SK-N-SH (cell line): ENCODE results near the gene UNC5CL. TPM values are rescaled to one million over a fixed set of nuclear protein-coding genes. Genes with fewer than 3 reads are reported as not detected.

Experiments
- CTCF ChIA-PET: fragments of 300-600, 350-600 bp; formaldehyde crosslinking; extraction: SDS; loops from one replicate; lab custom pipeline; 2021; lab: Yijun Ruan, JAX
- POLR2A ChIA-PET: fragments of 350-600 bp; sonication (Branson Sonifier 250); formaldehyde crosslinking; extraction: SDS; loops from one replicate; lab custom pipeline; 2020; ENCODE audit warnings: antibody characterized with exemption, inconsistent platforms; lab: Yijun Ruan, JAX
- DNase-seq: peaks from one replicate; pipeline ENCODE4 v3.0.0; 2012
- H2AFZ ChIP-seq: fragments of 200-600 bp; sonication (generic); 2 replicates; pipeline ENCODE4 v1.8.1; 2016; ENCODE audit warnings: antibody characterized with exemption, mild to moderate bottlenecking, low read depth
- H3F3A ChIP-seq: fragments of 200-600 bp; sonication (generic); replicated peaks from 2 replicates; pipeline ENCODE3; 2016; ENCODE audit warnings: antibody characterized with exemption, mild to moderate bottlenecking; ENCODE audit not compliant: insufficient read depth
- H3K27ac ChIP-seq, 2 experiments: fragments of 200-500 bp in 1 of 2; fragments of 200-600 bp in 1 of 2; sonication (Bioruptor generic) in 1 of 2; sonication (generic), shearing (Covaris generic) in 1 of 2; 2 replicates each; pipeline versions ENCODE4 v1.5.1 to v1.6.1; 2014 to 2016; ENCODE audit warnings: low read depth in 2 of 2, inconsistent platforms in 1 of 2, low read length in 1 of 2, mild to moderate bottlenecking in 1 of 2, mixed read lengths in 1 of 2
- H3K27me3 ChIP-seq: fragments of 200-600 bp; sonication (generic), shearing (Covaris generic); 2 replicates; pipeline ENCODE4 v1.6.1; 2016; ENCODE audit warnings: mixed run types; ENCODE audit not compliant: insufficient read depth
- H3K36me3 ChIP-seq, 2 experiments: fragments of 200-500 bp in 1 of 2; fragments of 200-600 bp in 1 of 2; sonication (Bioruptor generic) in 1 of 2; sonication (generic) in 1 of 2; replicated peaks in 1 of 2; 2 replicates each; pipeline versions ENCODE3 to v1.5.1; 2014 to 2016; ENCODE audit warnings: low read length in 1 of 2, mild to moderate bottlenecking in 1 of 2; ENCODE audit not compliant: insufficient read depth in 2 of 2, control insufficient read depth in 1 of 2
- H3K4me1 ChIP-seq, 2 experiments: fragments of 200-500 bp in 1 of 2; fragments of 200-600 bp in 1 of 2; sonication (Bioruptor generic) in 1 of 2; sonication (generic), shearing (Covaris generic) in 1 of 2; 2 replicates each; pipeline versions ENCODE4 v1.5.1 to v1.6.1; 2014 to 2016; ENCODE audit warnings: low read depth in 1 of 2, low read length in 1 of 2, mixed run types in 1 of 2; ENCODE audit not compliant: insufficient read depth in 2 of 2, control insufficient read depth in 1 of 2
- H3K4me2 ChIP-seq: fragments of 200-600 bp; sonication (generic), shearing (Covaris generic); 2 replicates; pipeline ENCODE4 v1.6.1; 2017; ENCODE audit warnings: mixed run types
- H3K4me3 ChIP-seq, 2 experiments: fragments of 200-500 bp in 1 of 2; fragments of 200-600 bp in 1 of 2; sonication (Bioruptor generic) in 1 of 2; sonication (generic), shearing (Covaris generic) in 1 of 2; 2 replicates each; pipeline versions ENCODE4 v1.5.1 to v1.8.1; 2014 to 2016; ENCODE audit warnings: low read depth in 2 of 2, inconsistent platforms in 1 of 2, low read length in 1 of 2, mild to moderate bottlenecking in 1 of 2, mixed read lengths in 1 of 2, moderate library complexity in 1 of 2
- H3K79me2 ChIP-seq: fragments of 200-600 bp; sonication (generic); 2 replicates; pipeline ENCODE4 v1.8.1; 2017; ENCODE audit warnings: mild to moderate bottlenecking; ENCODE audit not compliant: insufficient read depth
- H3K9ac ChIP-seq: fragments of 200-600 bp; sonication (generic); 2 replicates; pipeline ENCODE4 v1.6.1; 2017; ENCODE audit warnings: mixed run types
- H3K9me2 ChIP-seq: fragments of 200-600 bp; sonication (generic); 2 replicates; pipeline ENCODE4 v1.6.1; 2017; ENCODE audit warnings: mixed run types
- H3K9me3 ChIP-seq: fragments of 200-600 bp; sonication (generic); 2 replicates; pipeline ENCODE4 v1.6.1; 2017; ENCODE audit warnings: mixed run types, mild to moderate bottlenecking, moderate library complexity
- H4K20me1 ChIP-seq: fragments of 200-600 bp; sonication (generic); 2 replicates; pipeline ENCODE4 v1.6.1; 2017; ENCODE audit warnings: mild to moderate bottlenecking, mixed run types; ENCODE audit not compliant: insufficient read depth
- CHD2 ChIP-seq: fragments of 150-350 bp; IDR thresholded peaks from 2 replicates; pipeline ENCODE4 v1.6.1; 2018; ENCODE audit warnings: low read length; ENCODE audit not compliant: partially characterized antibody
- ELF1 ChIP-seq: IDR thresholded peaks from 2 replicates; pipeline ENCODE4 v1.4.0; 2012
- EZH2phosphoT487 ChIP-seq: fragments of 200-600 bp; sonication (generic); IDR thresholded peaks from 2 replicates; pipeline ENCODE4 v1.6.1; 2017; ENCODE audit warnings: low read depth, mixed run types, mild to moderate bottlenecking, antibody characterized with exemption, moderate library complexity, borderline replicate concordance
- FOSL2 ChIP-seq: IDR thresholded peaks from 2 replicates; pipeline ENCODE4 v1.4.0; 2012; ENCODE audit warnings: low read depth, mild to moderate bottlenecking, moderate library complexity, borderline replicate concordance
- FOXJ3 ChIP-seq: sonication (generic); formaldehyde crosslinking; IDR thresholded peaks from 2 replicates; pipeline ENCODE4 v1.5.1; 2020; ENCODE audit warnings: mild to moderate bottlenecking, missing genetic modification reagents
- GABPA ChIP-seq: IDR thresholded peaks from 2 replicates; pipeline ENCODE4 v1.4.0; 2012; ENCODE audit warnings: low read depth, mild to moderate bottlenecking
- GATA2 ChIP-seq: sonication (generic); formaldehyde crosslinking; IDR thresholded peaks from 2 replicates; pipeline ENCODE4 v1.5.0; 2020; ENCODE audit warnings: mild to moderate bottlenecking, missing genetic modification reagents
- IRF3 ChIP-seq: fragments of 150-350 bp; IDR thresholded peaks from 2 replicates; pipeline ENCODE4 v1.6.1; 2016; ENCODE audit warnings: mild to moderate bottlenecking, low read depth, low read length
- JUND ChIP-seq: IDR thresholded peaks from 2 replicates; pipeline ENCODE4 v1.4.0; 2012
- NFIC ChIP-seq: IDR thresholded peaks from 2 replicates; pipeline ENCODE4 v1.4.0; 2012; ENCODE audit warnings: borderline replicate concordance
- NRF1 ChIP-seq: IDR thresholded peaks from 2 replicates; pipeline ENCODE4 v1.6.1; 2012; ENCODE audit warnings: low read depth, mild to moderate bottlenecking, low read length
- POLR2AphosphoS5 ChIP-seq: IDR thresholded peaks from 2 replicates; pipeline ENCODE4 v1.6.1; 2012; ENCODE audit warnings: low read depth, low read length
- RFX5 ChIP-seq: IDR thresholded peaks from 2 replicates; pipeline ENCODE4 v1.6.1; 2012; ENCODE audit warnings: mild to moderate bottlenecking, improper control_type of control experiment, low read length
- RXRA ChIP-seq: IDR thresholded peaks from 2 replicates; pipeline ENCODE4 v1.4.0; 2012; ENCODE audit warnings: low read depth, mild to moderate bottlenecking, borderline replicate concordance
- TEAD4 ChIP-seq: IDR thresholded peaks from 2 replicates; pipeline ENCODE4 v1.4.0; 2012; ENCODE audit warnings: mild to moderate bottlenecking, borderline replicate concordance; ENCODE audit not compliant: insufficient read depth
- USF2 ChIP-seq: fragments of 150-350 bp; IDR thresholded peaks from 2 replicates; pipeline ENCODE4 v1.6.1; 2017; ENCODE audit warnings: antibody characterized with exemption, low read length, low read depth, borderline replicate concordance
- YY1 ChIP-seq: IDR thresholded peaks from 2 replicates; pipeline ENCODE4 v1.4.0; 2012; ENCODE audit warnings: low read depth, mild to moderate bottlenecking
- WGBS: methylation state at CpG from one replicate; pipeline ENCODE4 v1.1.6; 2017; ENCODE audit warnings: low lambda C conversion rate; 5-methylcytosine and 5-hydroxymethylcytosine counted together
- polyA plus RNA-seq, 3 experiments: library from polyadenylated mRNA; depleted of rRNA; stranded (reverse); fragments of >200 nt; gene quantifications; 2 replicates each; pipeline ENCODE4 v1.2.3, GENCODE V29; 2012

The UNC5CL gene
- polyA plus RNA-seq, 1 of the 3 experiments (the other 2 are of a cell fraction), result 0.10 TPM

- H3K4me2 ChIP-seq, result no peak overlapping the region
- no peaks in the 10 kb centered on the region for H3K9me2 ChIP-seq
- H3K4me3 ChIP-seq, result no peak overlapping the region
- no peaks in the 10 kb centered on the region; a peak in 1 of 4 replicates for H3K4me1 ChIP-seq
- ChIA-PET POLR2A (no interaction called here), CTCF (no interaction called here)
- WGBS, result 68% methylated on average over 15 of the region's 15 CpGs
- H4K20me1 ChIP-seq, result no peaks in the 10 kb centered on the region
- TF ChIP-seq TEAD4 (no peak), IRF3 (no peak), RFX5 (no peak), POLR2AphosphoS5 (no peak), RXRA (no peak), EZH2phosphoT487 (no peak), NFIC (no peak), CHD2 (no peak), FOSL2 (no peak), FOXJ3 (CRISPR knock-in tag) (no peak), ELF1 (no peak), GABPA (no peak)
- TF ChIP-seq, all 33 proteins: peak for 0
- no peaks in the 10 kb centered on the region for H3F3A ChIP-seq
- H3K9ac ChIP-seq, result no peak overlapping the region
- no peaks in the 10 kb centered on the region for H3K9me3 ChIP-seq
- no peak overlapping the region for H3K27ac ChIP-seq
- no peaks in the 10 kb centered on the region; the same call in 1 of the 2 replicates for H3K27me3 ChIP-seq
- no peak overlapping the region for H2AFZ ChIP-seq
- H3K79me2 ChIP-seq, result no peaks in the 10 kb centered on the region
- no peak for DNase-seq
- no peaks in the 10 kb centered on the region for H3K36me3 ChIP-seq
These were observed 49.5 kb downstream of the UNC5CL start for GRCh38 chr6:40989204-40990169.

DNA sequence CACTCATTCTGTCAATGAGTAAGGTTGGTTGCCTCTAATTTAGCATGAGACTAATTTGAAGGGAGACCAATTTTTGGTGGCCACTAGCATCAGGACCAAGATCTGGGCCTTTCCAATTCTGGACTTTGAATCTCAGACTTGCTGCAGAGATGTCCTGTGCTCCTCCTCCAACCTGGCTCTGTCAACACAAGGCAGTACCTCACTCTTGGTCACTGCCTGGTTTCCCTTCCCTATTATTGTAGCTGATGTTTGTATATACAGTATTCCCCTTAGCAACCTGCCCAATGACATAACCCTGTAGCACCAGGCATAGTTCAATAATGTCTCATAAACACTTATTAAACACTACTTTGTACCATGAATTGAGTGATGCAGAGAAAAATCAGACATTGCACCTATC, 50.4 kb downstream of the UNC5CL start:
- no peak for DNase-seq
- ChIA-PET POLR2A (no interaction called here), CTCF (no interaction called here)
- H3K4me3 ChIP-seq, result no peak overlapping the region
- H3K79me2 ChIP-seq, result no peaks in the 10 kb centered on the region
- H3K9me2 ChIP-seq, result no peaks in the 10 kb centered on the region
- no peaks in the 10 kb centered on the region for H3F3A ChIP-seq
- no peaks in the 10 kb centered on the region for H4K20me1 ChIP-seq
- no peak overlapping the region for H3K4me2 ChIP-seq
- no peak overlapping the region for H3K9ac ChIP-seq
- H3K27ac ChIP-seq, result no peak overlapping the region
- H3K36me3 ChIP-seq, result no peaks in the 10 kb centered on the region
- TF ChIP-seq JUND (no peak), USF2 (no peak), NRF1 (no peak), YY1 (no peak), TEAD4 (no peak), GATA2 (no peak)
- no peaks in the 10 kb centered on the region for H3K9me3 ChIP-seq
- H2AFZ ChIP-seq, result no peak overlapping the region
- H3K4me1 ChIP-seq, result no peaks in the 10 kb centered on the region
- no peaks in the 10 kb centered on the region; the same call in 1 of the 2 replicates for H3K27me3 ChIP-seq
